ENCODE measurements around the gene NKRF. TPM values are rescaled to one million over a fixed set of nuclear protein-coding genes. Genes with fewer than 3 reads are reported as not detected.
A peak's percentile ranks its signal among the peaks of the same experiment; 100 is the strongest.

Gene NKRF
- total and polyA plus RNA-seq, 9 of the 15 experiments (the other 6 are each of a cell fraction or from before 2014, with no cell fraction given): 8.9 to 31.9 (median 19.0) TPM

DNA sequence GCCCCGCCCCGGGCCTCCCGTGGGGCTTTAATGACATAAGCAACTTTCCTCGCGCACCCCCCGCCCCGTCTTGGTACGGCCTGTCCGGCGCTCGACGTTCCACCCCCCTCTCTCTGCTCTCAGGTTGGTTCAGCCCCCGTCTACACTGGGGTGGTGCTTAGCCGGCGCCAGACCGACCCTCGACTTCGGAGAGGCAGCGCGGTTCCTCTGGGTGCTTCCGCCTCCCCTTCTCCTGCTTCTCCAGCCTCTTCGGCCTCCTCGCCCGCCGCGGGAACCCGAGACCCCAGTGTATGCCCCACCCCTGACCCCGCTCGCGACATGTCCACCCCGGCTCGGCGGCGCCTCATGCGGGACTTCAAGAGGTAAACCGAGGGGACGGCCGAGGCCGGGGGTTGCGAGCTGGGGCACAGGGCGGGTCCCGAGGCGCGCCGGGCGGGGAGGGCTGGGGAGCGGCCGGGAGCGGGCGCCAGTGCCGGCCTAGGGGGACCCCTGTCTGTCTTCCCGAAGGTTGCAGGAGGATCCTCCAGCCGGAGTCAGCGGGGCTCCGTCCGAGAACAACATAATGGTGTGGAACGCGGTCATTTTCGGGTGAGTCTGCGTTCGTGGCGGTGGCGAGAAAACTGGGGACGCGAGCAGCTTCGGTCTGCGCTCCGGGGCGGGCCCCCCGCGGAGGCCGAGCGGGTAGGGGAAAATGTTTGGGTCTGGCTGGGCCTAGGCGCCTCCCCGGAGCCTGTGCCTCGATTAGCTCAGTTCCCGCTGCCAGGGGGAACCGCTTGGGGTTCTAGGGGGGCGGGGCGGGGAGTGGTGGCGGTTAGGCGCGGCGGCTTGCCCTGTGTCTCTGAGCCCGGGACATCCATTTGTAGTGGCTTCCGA is 31.6 kb downstream of the NKRF start, which contains the start of gene UBE2A (continued):
- TF ChIP-seq, protein P1, sequence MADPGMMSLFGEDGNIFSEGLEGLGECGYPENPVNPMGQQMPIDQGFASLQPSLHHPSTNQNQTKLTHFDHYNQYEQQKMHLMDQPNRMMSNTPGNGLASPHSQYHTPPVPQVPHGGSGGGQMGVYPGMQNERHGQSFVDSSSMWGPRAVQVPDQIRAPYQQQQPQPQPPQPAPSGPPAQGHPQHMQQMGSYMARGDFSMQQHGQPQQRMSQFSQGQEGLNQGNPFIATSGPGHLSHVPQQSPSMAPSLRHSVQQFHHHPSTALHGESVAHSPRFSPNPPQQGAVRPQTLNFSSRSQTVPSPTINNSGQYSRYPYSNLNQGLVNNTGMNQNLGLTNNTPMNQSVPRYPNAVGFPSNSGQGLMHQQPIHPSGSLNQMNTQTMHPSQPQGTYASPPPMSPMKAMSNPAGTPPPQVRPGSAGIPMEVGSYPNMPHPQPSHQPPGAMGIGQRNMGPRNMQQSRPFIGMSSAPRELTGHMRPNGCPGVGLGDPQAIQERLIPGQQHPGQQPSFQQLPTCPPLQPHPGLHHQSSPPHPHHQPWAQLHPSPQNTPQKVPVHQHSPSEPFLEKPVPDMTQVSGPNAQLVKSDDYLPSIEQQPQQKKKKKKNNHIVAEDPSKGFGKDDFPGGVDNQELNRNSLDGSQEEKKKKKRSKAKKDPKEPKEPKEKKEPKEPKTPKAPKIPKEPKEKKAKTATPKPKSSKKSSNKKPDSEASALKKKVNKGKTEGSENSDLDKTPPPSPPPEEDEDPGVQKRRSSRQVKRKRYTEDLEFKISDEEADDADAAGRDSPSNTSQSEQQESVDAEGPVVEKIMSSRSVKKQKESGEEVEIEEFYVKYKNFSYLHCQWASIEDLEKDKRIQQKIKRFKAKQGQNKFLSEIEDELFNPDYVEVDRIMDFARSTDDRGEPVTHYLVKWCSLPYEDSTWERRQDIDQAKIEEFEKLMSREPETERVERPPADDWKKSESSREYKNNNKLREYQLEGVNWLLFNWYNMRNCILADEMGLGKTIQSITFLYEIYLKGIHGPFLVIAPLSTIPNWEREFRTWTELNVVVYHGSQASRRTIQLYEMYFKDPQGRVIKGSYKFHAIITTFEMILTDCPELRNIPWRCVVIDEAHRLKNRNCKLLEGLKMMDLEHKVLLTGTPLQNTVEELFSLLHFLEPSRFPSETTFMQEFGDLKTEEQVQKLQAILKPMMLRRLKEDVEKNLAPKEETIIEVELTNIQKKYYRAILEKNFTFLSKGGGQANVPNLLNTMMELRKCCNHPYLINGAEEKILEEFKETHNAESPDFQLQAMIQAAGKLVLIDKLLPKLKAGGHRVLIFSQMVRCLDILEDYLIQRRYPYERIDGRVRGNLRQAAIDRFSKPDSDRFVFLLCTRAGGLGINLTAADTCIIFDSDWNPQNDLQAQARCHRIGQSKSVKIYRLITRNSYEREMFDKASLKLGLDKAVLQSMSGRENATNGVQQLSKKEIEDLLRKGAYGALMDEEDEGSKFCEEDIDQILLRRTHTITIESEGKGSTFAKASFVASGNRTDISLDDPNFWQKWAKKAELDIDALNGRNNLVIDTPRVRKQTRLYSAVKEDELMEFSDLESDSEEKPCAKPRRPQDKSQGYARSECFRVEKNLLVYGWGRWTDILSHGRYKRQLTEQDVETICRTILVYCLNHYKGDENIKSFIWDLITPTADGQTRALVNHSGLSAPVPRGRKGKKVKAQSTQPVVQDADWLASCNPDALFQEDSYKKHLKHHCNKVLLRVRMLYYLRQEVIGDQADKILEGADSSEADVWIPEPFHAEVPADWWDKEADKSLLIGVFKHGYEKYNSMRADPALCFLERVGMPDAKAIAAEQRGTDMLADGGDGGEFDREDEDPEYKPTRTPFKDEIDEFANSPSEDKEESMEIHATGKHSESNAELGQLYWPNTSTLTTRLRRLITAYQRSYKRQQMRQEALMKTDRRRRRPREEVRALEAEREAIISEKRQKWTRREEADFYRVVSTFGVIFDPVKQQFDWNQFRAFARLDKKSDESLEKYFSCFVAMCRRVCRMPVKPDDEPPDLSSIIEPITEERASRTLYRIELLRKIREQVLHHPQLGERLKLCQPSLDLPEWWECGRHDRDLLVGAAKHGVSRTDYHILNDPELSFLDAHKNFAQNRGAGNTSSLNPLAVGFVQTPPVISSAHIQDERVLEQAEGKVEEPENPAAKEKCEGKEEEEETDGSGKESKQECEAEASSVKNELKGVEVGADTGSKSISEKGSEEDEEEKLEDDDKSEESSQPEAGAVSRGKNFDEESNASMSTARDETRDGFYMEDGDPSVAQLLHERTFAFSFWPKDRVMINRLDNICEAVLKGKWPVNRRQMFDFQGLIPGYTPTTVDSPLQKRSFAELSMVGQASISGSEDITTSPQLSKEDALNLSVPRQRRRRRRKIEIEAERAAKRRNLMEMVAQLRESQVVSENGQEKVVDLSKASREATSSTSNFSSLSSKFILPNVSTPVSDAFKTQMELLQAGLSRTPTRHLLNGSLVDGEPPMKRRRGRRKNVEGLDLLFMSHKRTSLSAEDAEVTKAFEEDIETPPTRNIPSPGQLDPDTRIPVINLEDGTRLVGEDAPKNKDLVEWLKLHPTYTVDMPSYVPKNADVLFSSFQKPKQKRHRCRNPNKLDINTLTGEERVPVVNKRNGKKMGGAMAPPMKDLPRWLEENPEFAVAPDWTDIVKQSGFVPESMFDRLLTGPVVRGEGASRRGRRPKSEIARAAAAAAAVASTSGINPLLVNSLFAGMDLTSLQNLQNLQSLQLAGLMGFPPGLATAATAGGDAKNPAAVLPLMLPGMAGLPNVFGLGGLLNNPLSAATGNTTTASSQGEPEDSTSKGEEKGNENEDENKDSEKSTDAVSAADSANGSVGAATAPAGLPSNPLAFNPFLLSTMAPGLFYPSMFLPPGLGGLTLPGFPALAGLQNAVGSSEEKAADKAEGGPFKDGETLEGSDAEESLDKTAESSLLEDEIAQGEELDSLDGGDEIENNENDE (IDR thresholded peaks at IDR 0.05; ENCODE audit: low read depth, low read length): no peak
- peak; percentile 40; the same call in 1 of the 2 replicates for TF ChIP-seq ZNF263 (CRISPR knock-in tag; IDR thresholded peaks at IDR 0.05; ENCODE audit: borderline replicate concordance)
- TF ChIP-seq, protein P2, sequence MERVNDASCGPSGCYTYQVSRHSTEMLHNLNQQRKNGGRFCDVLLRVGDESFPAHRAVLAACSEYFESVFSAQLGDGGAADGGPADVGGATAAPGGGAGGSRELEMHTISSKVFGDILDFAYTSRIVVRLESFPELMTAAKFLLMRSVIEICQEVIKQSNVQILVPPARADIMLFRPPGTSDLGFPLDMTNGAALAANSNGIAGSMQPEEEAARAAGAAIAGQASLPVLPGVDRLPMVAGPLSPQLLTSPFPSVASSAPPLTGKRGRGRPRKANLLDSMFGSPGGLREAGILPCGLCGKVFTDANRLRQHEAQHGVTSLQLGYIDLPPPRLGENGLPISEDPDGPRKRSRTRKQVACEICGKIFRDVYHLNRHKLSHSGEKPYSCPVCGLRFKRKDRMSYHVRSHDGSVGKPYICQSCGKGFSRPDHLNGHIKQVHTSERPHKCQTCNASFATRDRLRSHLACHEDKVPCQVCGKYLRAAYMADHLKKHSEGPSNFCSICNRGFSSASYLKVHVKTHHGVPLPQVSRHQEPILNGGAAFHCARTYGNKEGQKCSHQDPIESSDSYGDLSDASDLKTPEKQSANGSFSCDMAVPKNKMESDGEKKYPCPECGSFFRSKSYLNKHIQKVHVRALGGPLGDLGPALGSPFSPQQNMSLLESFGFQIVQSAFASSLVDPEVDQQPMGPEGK (CRISPR knock-in tag; IDR thresholded peaks at IDR 0.05; ENCODE audit: borderline replicate concordance): no peak
- no peak for TF ChIP-seq KLF10 (CRISPR knock-in tag; IDR thresholded peaks at IDR 0.05)
- no peak for TF ChIP-seq SMARCC2 (IDR thresholded peaks at IDR 0.05; ENCODE audit: low read depth)
- peak in 1 of 2 experiments; percentile 49; a peak in 2 of 4 replicates for TF ChIP-seq TRIM24 (IDR thresholded peaks at IDR 0.05)
- peak; percentile 86 for TF ChIP-seq TAF9B (IDR thresholded peaks at IDR 0.05; ENCODE audit: partially characterized antibody)
- TF ChIP-seq CTBP1 (IDR thresholded peaks at IDR 0.05; ENCODE audit: borderline replicate concordance): 0 out of 2 replicates have a peak, but pooled peaks have one; percentile 12
- TF ChIP-seq NUFIP1 (IDR thresholded peaks at IDR 0.05; ENCODE audit: partially characterized antibody): no peak
- TF ChIP-seq, protein P3, sequence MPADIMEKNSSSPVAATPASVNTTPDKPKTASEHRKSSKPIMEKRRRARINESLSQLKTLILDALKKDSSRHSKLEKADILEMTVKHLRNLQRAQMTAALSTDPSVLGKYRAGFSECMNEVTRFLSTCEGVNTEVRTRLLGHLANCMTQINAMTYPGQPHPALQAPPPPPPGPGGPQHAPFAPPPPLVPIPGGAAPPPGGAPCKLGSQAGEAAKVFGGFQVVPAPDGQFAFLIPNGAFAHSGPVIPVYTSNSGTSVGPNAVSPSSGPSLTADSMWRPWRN (IDR thresholded peaks at IDR 0.05; ENCODE audit: low read depth): no peak
- TF ChIP-seq CBX3 (IDR thresholded peaks at IDR 0.05; ENCODE audit: borderline replicate concordance in 1 of 2, low read length in 2 of 2): no peak
- no peak for TF ChIP-seq FOXJ2 (tag; IDR thresholded peaks at IDR 0.05)
- peak; percentile 47; the same call in 1 of the 2 replicates for TF ChIP-seq MAFG (tag; conservative IDR thresholded peaks at IDR 0.05)
